DOHH2 (cell line): ENCODE measurements around the gene FTO.

Source experiments
- EZH2phosphoT487 ChIP-seq: fragments of 200-600 bp; sonication (generic); IDR thresholded peaks from 2 replicates; pipeline ENCODE4 v1.6.1; 2017; ENCODE audit warnings: borderline replicate concordance, mild to moderate bottlenecking, antibody characterized with exemption, low read length, moderate library complexity, mixed read lengths
- TF ChIP-seq, protein P1 (sequence below): fragments of 200-600 bp; sonication (generic); IDR thresholded peaks from one replicate; pipeline ENCODE4 v1.5.1; 2014; ENCODE audit warnings: antibody characterized with exemption, mild to moderate bottlenecking, low read depth, low read length; ENCODE audit not compliant: poor library complexity, severe bottlenecking

- TF ChIP-seq, protein P1, sequence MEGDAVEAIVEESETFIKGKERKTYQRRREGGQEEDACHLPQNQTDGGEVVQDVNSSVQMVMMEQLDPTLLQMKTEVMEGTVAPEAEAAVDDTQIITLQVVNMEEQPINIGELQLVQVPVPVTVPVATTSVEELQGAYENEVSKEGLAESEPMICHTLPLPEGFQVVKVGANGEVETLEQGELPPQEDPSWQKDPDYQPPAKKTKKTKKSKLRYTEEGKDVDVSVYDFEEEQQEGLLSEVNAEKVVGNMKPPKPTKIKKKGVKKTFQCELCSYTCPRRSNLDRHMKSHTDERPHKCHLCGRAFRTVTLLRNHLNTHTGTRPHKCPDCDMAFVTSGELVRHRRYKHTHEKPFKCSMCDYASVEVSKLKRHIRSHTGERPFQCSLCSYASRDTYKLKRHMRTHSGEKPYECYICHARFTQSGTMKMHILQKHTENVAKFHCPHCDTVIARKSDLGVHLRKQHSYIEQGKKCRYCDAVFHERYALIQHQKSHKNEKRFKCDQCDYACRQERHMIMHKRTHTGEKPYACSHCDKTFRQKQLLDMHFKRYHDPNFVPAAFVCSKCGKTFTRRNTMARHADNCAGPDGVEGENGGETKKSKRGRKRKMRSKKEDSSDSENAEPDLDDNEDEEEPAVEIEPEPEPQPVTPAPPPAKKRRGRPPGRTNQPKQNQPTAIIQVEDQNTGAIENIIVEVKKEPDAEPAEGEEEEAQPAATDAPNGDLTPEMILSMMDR, result no peak
- no peak for TF ChIP-seq EZH2phosphoT487
Measured at GRCh38 chr16:53932975-53933374, 229.0 kb downstream of the FTO start.
